GM12891 (cell line): ENCODE measurements around the gene AGT.

ENCODE experiments used
- POLR2A ChIP-seq: IDR thresholded peaks from 2 replicates; pipeline ENCODE4 v1.6.1; 2011; ENCODE audit warnings: low read depth, low read length, control low read depth
- POLR2AphosphoS5 ChIP-seq: IDR thresholded peaks from 2 replicates; pipeline ENCODE4 v1.6.1; 2011; ENCODE audit warnings: low read depth, low read length, control low read depth
- SPI1 ChIP-seq: IDR thresholded peaks from 2 replicates; pipeline ENCODE4 v1.6.1; 2011; ENCODE audit warnings: low read depth, low read length, control low read depth
- TAF1 ChIP-seq: IDR thresholded peaks from 2 replicates; pipeline ENCODE4 v1.6.1; 2011; ENCODE audit warnings: low read depth, low read length, control low read depth

GRCh38 chr1:230713138-230713537 is 784 bp downstream of the AGT start:
- TF ChIP-seq POLR2A (no peak), SPI1 (no peak), POLR2AphosphoS5 (no peak), TAF1 (no peak)
